IMR-90 (cell line): Measurements from ENCODE around the gene C1QTNF8. TPM values are rescaled to one million over a fixed set of nuclear protein-coding genes. Genes with fewer than 3 reads are reported as not detected.

ENCODE experiments used
- ATAC-seq: fragments of 200-7000 bp; cut with Tn5 transposase; 2 replicates; pipeline ENCODE4 v1.9.1; 2020; ENCODE audit warnings: low read depth, mild to moderate bottlenecking, moderate library complexity
- BruUV-seq: library from RNA; stranded (reverse); fragments of 400-500 nt; replicated peaks from 2 replicates; lab custom pipeline; 2021; lab: Mats Ljungman, UMichigan
- CTCF ChIA-PET: fragments of 300-600 bp; formaldehyde crosslinking; extraction: SDS; loops from one replicate; lab custom pipeline; 2021; ENCODE audit warnings: antibody characterized with exemption; lab: Yijun Ruan, JAX
- POLR2A ChIA-PET: fragments of 300-600 bp; sonication (Branson Sonifier 250); formaldehyde crosslinking; loops from one replicate; lab custom pipeline; 2022; ENCODE audit warnings: antibody characterized with exemption; ENCODE audit not compliant: unreplicated experiment; lab: Charles Lee
- DNase-seq: peaks from one replicate; pipeline ENCODE4 v3.0.0; 2013
- H2AFZ ChIP-seq: replicated peaks from 2 replicates; pipeline ENCODE3; 2013; ENCODE audit warnings: low read length, mild to moderate bottlenecking; ENCODE audit not compliant: poor library complexity
- H2AK5ac ChIP-seq: 2 replicates; pipeline ENCODE4 v1.6.1; 2013; ENCODE audit warnings: low read depth, low read length, inconsistent platforms
- H2AK9ac ChIP-seq: replicated peaks from 2 replicates; pipeline ENCODE3; 2013; ENCODE audit warnings: mild to moderate bottlenecking, low read depth, low read length, moderate library complexity; ENCODE audit not compliant: poor library complexity
- H2BK120ac ChIP-seq: 2 replicates; pipeline ENCODE4 v1.6.1; 2013; ENCODE audit warnings: low read depth, low read length, inconsistent platforms
- H2BK15ac ChIP-seq: 3 replicates; pipeline ENCODE4 v1.6.1; 2013; ENCODE audit warnings: low read depth, low read length, inconsistent platforms
- H2BK20ac ChIP-seq: 2 replicates; pipeline ENCODE4 v1.6.1; 2013; ENCODE audit warnings: low read depth, mild to moderate bottlenecking, inconsistent platforms, low read length, moderate library complexity
- H2BK5ac ChIP-seq: 2 replicates; pipeline ENCODE4 v1.6.1; 2013; ENCODE audit warnings: mild to moderate bottlenecking, low read depth, low read length, inconsistent platforms; ENCODE audit not compliant: poor library complexity, severe bottlenecking
- H3K14ac ChIP-seq: replicated peaks from 2 replicates; pipeline ENCODE4 v1.6.1; 2013; ENCODE audit warnings: low read depth, low read length, inconsistent platforms
- H3K18ac ChIP-seq: 2 replicates; pipeline ENCODE4 v1.6.1; 2013; ENCODE audit warnings: low read depth, low read length, control low read depth
- H3K23ac ChIP-seq: 2 replicates; pipeline ENCODE4 v1.6.1; 2013; ENCODE audit warnings: low read depth, low read length, inconsistent platforms
- H3K27ac ChIP-seq: 2 replicates; pipeline ENCODE4 v1.5.1; 2013; ENCODE audit warnings: mild to moderate bottlenecking, control low read depth, low read length; ENCODE audit not compliant: insufficient read depth
- H3K27me3 ChIP-seq: 2 replicates; pipeline ENCODE4 v1.6.1; 2013; ENCODE audit warnings: low read length; ENCODE audit not compliant: control insufficient read depth, insufficient read depth
- H3K36me3 ChIP-seq: 2 replicates; pipeline ENCODE4 v1.6.1; 2013; ENCODE audit warnings: low read length, mixed read lengths; ENCODE audit not compliant: control insufficient read depth, insufficient read depth
- H3K4ac ChIP-seq: 2 replicates; pipeline ENCODE4 v1.6.1; 2013; ENCODE audit warnings: low read depth, low read length, inconsistent platforms
- H3K4me1 ChIP-seq: 2 replicates; pipeline ENCODE4 v1.6.1; 2013; ENCODE audit warnings: low read length, mixed read lengths; ENCODE audit not compliant: control insufficient read depth, insufficient read depth
- H3K4me2 ChIP-seq: 2 replicates; pipeline ENCODE4 v1.6.1; 2013; ENCODE audit warnings: low read depth, mild to moderate bottlenecking, control low read depth, low read length, moderate library complexity
- H3K4me3 ChIP-seq: 2 replicates; pipeline ENCODE4 v1.5.1; 2013; ENCODE audit warnings: low read depth, mild to moderate bottlenecking, control low read depth, low read length, moderate library complexity; ENCODE audit not compliant: insufficient read depth
- H3K56ac ChIP-seq: 2 replicates; pipeline ENCODE4 v1.6.1; 2013; ENCODE audit warnings: low read length, inconsistent platforms; ENCODE audit not compliant: insufficient read depth; ENCODE audit errors: extremely low read depth
- H3K79me1 ChIP-seq, 2 experiments: 2 replicates each; pipeline ENCODE4 v1.6.1; 2013; ENCODE audit warnings: low read length in 2 of 2, inconsistent platforms in 1 of 2, low read depth in 1 of 2
- H3K9ac ChIP-seq: 2 replicates; pipeline ENCODE4 v1.6.1; 2013; ENCODE audit warnings: low read depth, low read length, control low read depth
- H3K9me1 ChIP-seq: 2 replicates; pipeline ENCODE4 v1.6.1; 2013; ENCODE audit warnings: low read length, inconsistent platforms; ENCODE audit not compliant: insufficient read depth
- H3K9me3 ChIP-seq: 2 replicates; pipeline ENCODE4 v1.6.1; 2013; ENCODE audit warnings: low read length; ENCODE audit not compliant: control insufficient read depth, insufficient read depth
- H4K20me1 ChIP-seq: 2 replicates; pipeline ENCODE4 v1.6.1; 2013; ENCODE audit warnings: low read length, inconsistent platforms; ENCODE audit not compliant: insufficient read depth
- H4K5ac ChIP-seq: 2 replicates; pipeline ENCODE4 v1.6.1; 2013; ENCODE audit warnings: mild to moderate bottlenecking, low read depth, low read length, control low read depth
- H4K8ac ChIP-seq, 2 experiments: 2 replicates each; pipeline ENCODE4 v1.6.1; 2013; ENCODE audit warnings: low read depth in 2 of 2, low read length in 2 of 2, control low read depth in 1 of 2, inconsistent platforms in 1 of 2
- H4K91ac ChIP-seq: 2 replicates; pipeline ENCODE4 v1.6.1; 2013; ENCODE audit warnings: low read depth, low read length, inconsistent platforms; ENCODE audit not compliant: insufficient read depth
- BHLHE40 ChIP-seq: fragments of 150-350 bp; IDR thresholded peaks from 2 replicates; pipeline ENCODE4 v1.6.1; 2016; ENCODE audit warnings: mild to moderate bottlenecking, low read depth, low read length
- CEBPB ChIP-seq: IDR thresholded peaks from 2 replicates; pipeline ENCODE4 v1.6.1; 2012; ENCODE audit warnings: low read depth, low read length, improper control_type of control experiment
- CHD1 ChIP-seq: IDR thresholded peaks from 2 replicates; pipeline ENCODE4 v1.6.1; 2012; ENCODE audit warnings: low read depth, low read length, improper control_type of control experiment
- FOS ChIP-seq: fragments of 150-350 bp; IDR thresholded peaks from 2 replicates; pipeline ENCODE4 v1.6.1; 2016; ENCODE audit warnings: low read depth, low read length
- MAZ ChIP-seq: IDR thresholded peaks from 2 replicates; pipeline ENCODE4 v1.6.1; 2012; ENCODE audit warnings: low read depth, mild to moderate bottlenecking, low read length, improper control_type of control experiment, moderate library complexity, borderline replicate concordance
- MXI1 ChIP-seq: IDR thresholded peaks from 2 replicates; pipeline ENCODE4 v1.6.1; 2012; ENCODE audit warnings: low read depth, mild to moderate bottlenecking, low read length, moderate library complexity, borderline replicate concordance
- NFE2L2 ChIP-seq: fragments of 150-350 bp; IDR thresholded peaks from 2 replicates; pipeline ENCODE4 v1.6.1; 2016; ENCODE audit warnings: low read depth, mild to moderate bottlenecking, low read length
- POLR2A ChIP-seq: IDR thresholded peaks from 2 replicates; pipeline ENCODE4 v1.6.1; 2012; ENCODE audit warnings: mild to moderate bottlenecking, low read depth, low read length
- RAD21 ChIP-seq: IDR thresholded peaks from 2 replicates; pipeline ENCODE4 v1.6.1; 2012; ENCODE audit warnings: low read length, improper control_type of control experiment
- RCOR1 ChIP-seq: IDR thresholded peaks from 2 replicates; pipeline ENCODE4 v1.6.1; 2012; ENCODE audit warnings: mild to moderate bottlenecking, low read length, improper control_type of control experiment; ENCODE audit not compliant: insufficient replicate concordance
- RFX5 ChIP-seq: IDR thresholded peaks from 2 replicates; pipeline ENCODE4 v1.8.0; 2012; ENCODE audit warnings: low read depth, mild to moderate bottlenecking, low read length, moderate library complexity
- SMC3 ChIP-seq: fragments of 150-350 bp; IDR thresholded peaks from 2 replicates; pipeline ENCODE4 v1.6.1; 2016; ENCODE audit warnings: low read depth, mild to moderate bottlenecking, antibody characterized with exemption, low read length, moderate library complexity
- WGBS, 2 experiments: methylation state at CpG; one replicate each; pipeline versions ENCODE4 v1.1.5 to v1.1.7; 2013; ENCODE audit warnings: missing lambda C conversion rate in 2 of 2; ENCODE audit not compliant: insufficient read length in 1 of 2; ENCODE audit errors: extremely low coverage in 2 of 2; 5-methylcytosine and 5-hydroxymethylcytosine counted together
- dilution Hi-C: fragments of 300-500 bp; cut with HindIII; formaldehyde crosslinking; loops from one replicate; pipeline ENCODE4 v1.14.3; 2018; ENCODE audit warnings: low sequenced_read_pairs; ENCODE audit not compliant: unreplicated experiment
- in situ Hi-C: fragments of 300-500 bp; cut with MboI; formaldehyde crosslinking; loops from 3 replicates; pipeline ENCODE4 v1.14.3; 2019; ENCODE audit warnings: low sequenced_read_pairs, inconsistent platforms, mixed read lengths
- intact Hi-C: fragments of 100-400 bp; cut with micrococcal nuclease; formaldehyde crosslinking; loops from 2 replicates; pipeline ENCODE4 v1.10.0; 2022
- polyA plus RNA-seq, 3 experiments: library from polyadenylated mRNA; depleted of rRNA; stranded (reverse); fragments of >200 nt; gene quantifications; 2 replicates each; pipeline ENCODE4 v1.2.3, GENCODE V29; 2012; ENCODE audit warnings: low replicate concordance in 1 of 3
- total RNA-seq: library from RNA; depleted of rRNA; stranded (reverse); fragments of >200 nt; gene quantifications from 2 replicates; pipeline ENCODE4 v1.2.3, GENCODE V29; 2012
- TF ChIP-seq, protein P1 (sequence below): fragments of 150-350 bp; IDR thresholded peaks from 2 replicates; pipeline ENCODE4 v1.6.1; 2017; ENCODE audit warnings: mild to moderate bottlenecking, antibody characterized with exemption, low read length, low read depth
- TF ChIP-seq, protein P2 (sequence below): conservative IDR thresholded peaks from 2 replicates; pipeline ENCODE4 v1.5.1; 2012; ENCODE audit warnings: mild to moderate bottlenecking, low read depth, low read length, improper control_type of control experiment
- TF ChIP-seq, protein P3 (sequence below): fragments of 150-350 bp; IDR thresholded peaks from 2 replicates; pipeline ENCODE4 v1.6.1; 2016; ENCODE audit warnings: low read depth, mild to moderate bottlenecking, low read length, moderate library complexity, borderline replicate concordance

C1QTNF8 gene
- total and polyA plus RNA-seq, 2 of the 4 experiments (the other 2 are of a cell fraction), result not detected

DNA sequence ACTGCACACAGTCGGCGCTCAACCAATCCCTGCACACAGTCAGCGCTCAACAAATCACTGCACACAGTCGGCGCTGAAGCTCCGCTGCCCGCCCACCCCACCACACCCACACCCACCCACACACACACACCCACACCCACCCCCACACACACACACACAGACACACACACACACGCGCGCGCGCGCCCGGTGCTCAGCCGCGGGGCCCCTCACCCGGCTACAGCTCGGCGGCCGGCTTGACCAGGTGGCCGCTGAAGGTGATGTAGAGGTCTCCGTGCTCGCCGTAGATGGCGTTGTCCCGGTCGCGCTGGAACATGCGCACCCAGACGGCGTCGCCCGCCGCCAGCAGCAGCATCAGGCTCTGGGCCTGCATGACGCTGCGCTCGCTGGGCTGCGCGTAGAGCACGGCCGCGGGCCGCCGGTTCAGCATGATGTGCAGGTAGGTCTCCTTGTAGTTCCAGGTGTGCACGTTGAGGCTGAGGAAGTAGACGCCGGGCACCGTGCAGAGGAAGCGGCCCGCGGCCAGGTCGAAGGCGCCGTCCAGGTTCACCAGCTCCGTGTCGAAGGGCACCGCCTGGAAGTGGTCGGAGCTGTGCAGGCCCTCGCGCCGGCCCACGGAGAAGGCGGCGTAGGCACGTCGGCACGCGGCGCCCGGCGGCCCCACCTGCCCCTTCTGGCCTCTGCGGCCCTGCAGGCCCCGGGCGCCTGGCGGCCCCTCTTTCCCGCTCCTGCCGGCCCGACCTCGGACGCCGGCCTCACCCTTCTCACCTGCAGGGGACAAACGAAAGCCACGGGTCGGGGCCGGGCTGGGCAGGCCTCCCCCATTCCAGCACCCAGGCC is 2.5 kb downstream of the C1QTNF8 start:
- intact Hi-C loops (no loop called here), dilution Hi-C loops (no loop called here), in situ Hi-C loops (no loop called here)
- Histone ChIP-seq H2BK15ac (no peak overlapping the region), H2AK5ac (no peak overlapping the region), H3K79me1 (no peaks in the 10 kb centered on the region), H2BK5ac (no peak overlapping the region), H3K4me3 (no peak overlapping the region), H2BK20ac (no peak overlapping the region), H2AK9ac (no peak overlapping the region), H3K9ac (no peak overlapping the region), H4K20me1 (no peaks in the 10 kb centered on the region), H4K8ac (no peak overlapping the region), H3K27me3 (peaks cover 11% of the 10 kb centered on the region), H3K4ac (no peak overlapping the region), H3K9me1 (no peaks in the 10 kb centered on the region), H3K9me3 (no peaks in the 10 kb centered on the region), H3K18ac (no peak overlapping the region), H3K56ac (no peak overlapping the region), H3K4me2 (no peak overlapping the region), H4K5ac (no peak overlapping the region), H3K14ac (no peak overlapping the region), H3K27ac (no peak overlapping the region), H4K91ac (no peak overlapping the region), H2BK120ac (no peak overlapping the region), H3K4me1 (no peaks in the 10 kb centered on the region), H3K23ac (no peak overlapping the region), H2AFZ (no peak overlapping the region), H3K36me3 (no peaks in the 10 kb centered on the region)
- DNase-seq (no peak), ATAC-seq (no peak; the same call in 1 of the 2 replicates)
- no TSS peak for BruUV-seq
- WGBS, 2 experiments, result 45% methylated on average over 46 of the region's 85 CpGs; no CpG with 5 or more reads in 1 of the 2 experiments
- CTCF ChIA-PET, result no interaction called here
- POLR2A ChIA-PET, result no interaction called here
- TF ChIP-seq, protein P1, sequence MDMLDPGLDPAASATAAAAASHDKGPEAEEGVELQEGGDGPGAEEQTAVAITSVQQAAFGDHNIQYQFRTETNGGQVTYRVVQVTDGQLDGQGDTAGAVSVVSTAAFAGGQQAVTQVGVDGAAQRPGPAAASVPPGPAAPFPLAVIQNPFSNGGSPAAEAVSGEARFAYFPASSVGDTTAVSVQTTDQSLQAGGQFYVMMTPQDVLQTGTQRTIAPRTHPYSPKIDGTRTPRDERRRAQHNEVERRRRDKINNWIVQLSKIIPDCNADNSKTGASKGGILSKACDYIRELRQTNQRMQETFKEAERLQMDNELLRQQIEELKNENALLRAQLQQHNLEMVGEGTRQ, result no peak
- TF ChIP-seq CHD1 (no peak), RAD21 (no peak), RFX5 (no peak), NFE2L2 (no peak), MXI1 (no peak), CEBPB (no peak), FOS (no peak), POLR2A (no peak), RCOR1 (no peak), BHLHE40 (no peak), SMC3 (no peak), MAZ (no peak)
- TF ChIP-seq, protein P2, sequence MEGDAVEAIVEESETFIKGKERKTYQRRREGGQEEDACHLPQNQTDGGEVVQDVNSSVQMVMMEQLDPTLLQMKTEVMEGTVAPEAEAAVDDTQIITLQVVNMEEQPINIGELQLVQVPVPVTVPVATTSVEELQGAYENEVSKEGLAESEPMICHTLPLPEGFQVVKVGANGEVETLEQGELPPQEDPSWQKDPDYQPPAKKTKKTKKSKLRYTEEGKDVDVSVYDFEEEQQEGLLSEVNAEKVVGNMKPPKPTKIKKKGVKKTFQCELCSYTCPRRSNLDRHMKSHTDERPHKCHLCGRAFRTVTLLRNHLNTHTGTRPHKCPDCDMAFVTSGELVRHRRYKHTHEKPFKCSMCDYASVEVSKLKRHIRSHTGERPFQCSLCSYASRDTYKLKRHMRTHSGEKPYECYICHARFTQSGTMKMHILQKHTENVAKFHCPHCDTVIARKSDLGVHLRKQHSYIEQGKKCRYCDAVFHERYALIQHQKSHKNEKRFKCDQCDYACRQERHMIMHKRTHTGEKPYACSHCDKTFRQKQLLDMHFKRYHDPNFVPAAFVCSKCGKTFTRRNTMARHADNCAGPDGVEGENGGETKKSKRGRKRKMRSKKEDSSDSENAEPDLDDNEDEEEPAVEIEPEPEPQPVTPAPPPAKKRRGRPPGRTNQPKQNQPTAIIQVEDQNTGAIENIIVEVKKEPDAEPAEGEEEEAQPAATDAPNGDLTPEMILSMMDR, result no peak
- TF ChIP-seq, protein P3, sequence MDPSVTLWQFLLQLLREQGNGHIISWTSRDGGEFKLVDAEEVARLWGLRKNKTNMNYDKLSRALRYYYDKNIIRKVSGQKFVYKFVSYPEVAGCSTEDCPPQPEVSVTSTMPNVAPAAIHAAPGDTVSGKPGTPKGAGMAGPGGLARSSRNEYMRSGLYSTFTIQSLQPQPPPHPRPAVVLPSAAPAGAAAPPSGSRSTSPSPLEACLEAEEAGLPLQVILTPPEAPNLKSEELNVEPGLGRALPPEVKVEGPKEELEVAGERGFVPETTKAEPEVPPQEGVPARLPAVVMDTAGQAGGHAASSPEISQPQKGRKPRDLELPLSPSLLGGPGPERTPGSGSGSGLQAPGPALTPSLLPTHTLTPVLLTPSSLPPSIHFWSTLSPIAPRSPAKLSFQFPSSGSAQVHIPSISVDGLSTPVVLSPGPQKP, result no peak
